ENCODE results near the gene CCDC144A. TPM values are rescaled to one million over a fixed set of nuclear protein-coding genes. Genes with fewer than 3 reads are reported as not detected.
"Not testable (repeated sequence)": the region's sequence is repeated elsewhere in the genome, so short reads cannot be mapped to it uniquely, and the experiment has no call there.

Gene CCDC144A, protein sequence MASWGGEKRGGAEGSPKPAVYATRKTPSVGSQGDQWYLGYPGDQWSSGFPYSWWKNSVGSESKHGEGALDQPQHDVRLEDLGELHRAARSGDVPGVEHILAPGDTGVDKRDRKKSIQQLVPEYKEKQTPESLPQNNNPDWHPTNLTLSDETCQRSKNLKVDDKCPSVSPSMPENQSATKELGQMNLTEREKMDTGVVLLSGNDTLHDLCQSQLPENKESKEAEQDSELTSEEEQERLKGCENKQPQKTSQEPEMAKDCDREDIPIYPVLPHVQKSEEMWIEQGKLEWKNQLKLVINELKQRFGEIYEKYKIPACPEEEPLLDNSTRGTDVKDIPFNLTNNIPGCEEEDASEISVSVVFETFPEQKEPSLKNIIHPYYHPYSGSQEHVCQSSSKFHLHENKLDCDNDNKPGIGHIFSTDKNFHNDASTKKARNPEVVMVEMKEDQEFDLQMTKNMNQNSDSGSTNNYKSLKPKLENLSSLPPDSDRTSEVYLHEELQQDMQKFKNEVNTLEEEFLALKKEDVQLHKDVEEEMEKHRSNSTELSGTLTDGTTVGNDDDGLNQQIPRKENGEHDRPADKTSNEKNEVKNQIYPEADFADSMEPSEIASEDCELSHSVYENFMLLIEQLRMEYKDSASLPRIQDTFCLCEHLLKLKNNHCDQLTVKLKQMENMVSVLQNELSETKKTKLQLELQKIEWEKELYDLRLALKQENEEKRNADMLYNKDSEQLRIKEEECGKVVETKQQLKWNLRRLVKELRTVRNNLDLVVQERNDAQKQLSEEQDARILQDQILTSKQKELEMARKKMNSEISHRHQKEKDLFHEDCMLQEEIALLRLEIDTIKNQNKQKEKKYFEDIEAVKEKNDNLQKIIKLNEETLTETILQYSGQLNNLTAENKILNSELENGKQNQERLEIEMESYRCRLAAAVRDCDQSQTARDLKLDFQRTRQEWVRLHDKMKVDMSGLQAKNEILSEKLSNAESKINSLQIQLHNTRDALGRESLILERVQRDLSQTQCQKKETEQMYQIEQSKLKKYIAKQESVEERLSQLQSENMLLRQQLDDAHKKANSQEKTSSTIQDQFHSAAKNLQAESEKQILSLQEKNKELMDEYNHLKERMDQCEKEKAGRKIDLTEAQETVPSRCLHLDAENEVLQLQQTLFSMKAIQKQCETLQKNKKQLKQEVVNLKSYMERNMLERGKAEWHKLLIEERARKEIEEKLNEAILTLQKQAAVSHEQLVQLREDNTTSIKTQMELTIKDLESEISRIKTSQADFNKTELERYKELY (N-terminal part only)
- 0.24 TPM for polyA plus RNA-seq (2013, experiment 1 of 2)
- 0.31 TPM for polyA plus RNA-seq (2013, experiment 2 of 2)

DNA sequence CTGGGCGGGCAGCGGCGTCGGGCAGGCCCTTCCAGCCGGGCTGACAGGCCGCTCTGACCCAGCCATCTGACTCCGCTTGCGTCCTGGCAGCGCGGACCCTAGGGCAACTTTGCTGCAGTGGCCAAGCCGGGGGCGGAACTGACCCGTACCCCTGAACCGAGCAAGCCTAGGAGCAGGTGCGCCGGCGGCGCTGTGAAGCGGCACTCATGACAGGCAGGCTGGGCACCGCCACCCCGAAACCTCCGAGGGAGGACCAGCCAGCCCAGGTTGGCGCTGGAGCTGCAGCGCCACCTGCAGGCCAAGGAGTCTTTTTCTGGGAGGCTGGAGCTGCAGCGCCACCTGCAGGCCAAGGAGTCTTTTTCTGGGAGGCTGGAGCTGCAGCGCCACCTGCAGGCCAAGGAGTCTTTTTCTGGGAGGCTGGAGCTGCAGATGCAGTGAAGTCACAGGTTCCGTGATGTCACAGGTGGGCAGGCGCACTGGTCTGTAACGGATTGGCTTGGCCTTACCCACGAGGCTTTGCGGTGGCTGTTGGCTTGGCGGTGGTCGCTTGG lies at the start of gene CCDC144A:
CCDC144A (plus strand) TSS at position 511 of the 551 bp plus-strand sequence. CDS start 160 bp downstream, outside the sequence.
- H3K4me3 ChIP-seq (ENCODE audit: low read length); H3K9ac ChIP-seq (ENCODE audit: low read length); H4K8ac ChIP-seq (ENCODE audit: low read depth, low read length); H3K23ac ChIP-seq (ENCODE audit: low read length); H2AK5ac ChIP-seq (ENCODE audit: low read length); H3K4me2 ChIP-seq (ENCODE audit: low read length); H3K79me1 ChIP-seq (ENCODE audit: low read length); H4K5ac ChIP-seq (ENCODE audit: low read length); H3K27me3 ChIP-seq (ENCODE audit: insufficient read depth, low read length, poor library complexity); H3K18ac ChIP-seq (ENCODE audit: low read length); H3K27ac ChIP-seq (ENCODE audit: low read depth, low read length); H3K79me2 ChIP-seq (ENCODE audit: control insufficient read depth, insufficient read depth, low read length); H3K4ac ChIP-seq (ENCODE audit: low read depth, low read length); H2BK5ac ChIP-seq (ENCODE audit: low read length); H3K36me3 ChIP-seq (ENCODE audit: control insufficient read depth, insufficient read depth, low read length); H3K4me1 ChIP-seq (ENCODE audit: control insufficient read depth, low read depth, low read length); H2BK120ac ChIP-seq (ENCODE audit: low read depth, low read length); H2BK15ac ChIP-seq (replicated peaks; ENCODE audit: low read depth); H3K56ac ChIP-seq (ENCODE audit: low read length): not testable (repeated sequence)
- WGBS (ENCODE audit: extremely low coverage, insufficient coverage, low lambda C conversion rate), result no CpG with 5 or more reads among the region's 33 CpGs
- peak; percentile 51 for DNase-seq

DNA sequence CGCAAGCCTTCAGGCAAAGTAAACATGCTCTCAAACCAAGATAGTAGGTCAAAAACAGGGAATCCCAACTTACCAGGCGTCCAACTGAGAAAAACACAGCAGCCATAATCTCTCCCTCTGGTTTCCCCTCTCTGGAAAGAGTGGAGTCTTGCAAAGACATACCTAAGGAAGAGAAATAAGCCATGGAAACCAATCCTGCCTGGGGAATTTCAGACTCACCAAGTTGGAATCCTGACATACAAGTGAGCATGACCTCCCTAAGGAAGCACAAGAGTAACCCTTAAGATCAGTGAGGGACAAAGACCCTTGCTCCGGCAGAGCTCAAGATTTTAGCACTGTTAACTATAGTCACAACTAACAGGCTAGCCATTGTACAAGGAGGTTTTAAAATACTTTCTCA lies 40.5 kb upstream of the CCDC144A start:
- Histone ChIP-seq H4K5ac (ENCODE audit: low read length) (no peak overlapping the region), H3K27me3 (ENCODE audit: insufficient read depth, low read length, poor library complexity) (no peaks in the 10 kb centered on the region), H3K4me2 (ENCODE audit: low read length) (no peak overlapping the region), H3K36me3 (ENCODE audit: control insufficient read depth, insufficient read depth, low read length) (no peaks in the 10 kb centered on the region), H3K27ac (ENCODE audit: low read depth, low read length) (no peak overlapping the region), H3K9ac (ENCODE audit: low read length) (no peak overlapping the region), H3K23ac (ENCODE audit: low read length) (no peak overlapping the region), H3K79me2 (ENCODE audit: control insufficient read depth, insufficient read depth, low read length) (no peaks in the 10 kb centered on the region), H2BK15ac (replicated peaks; ENCODE audit: low read depth) (no peak overlapping the region), H2BK5ac (ENCODE audit: low read length) (no peak overlapping the region), H3K4me3 (ENCODE audit: low read length) (no peak overlapping the region), H3K56ac (ENCODE audit: low read length) (no peak overlapping the region), H3K4ac (ENCODE audit: low read depth, low read length) (no peak overlapping the region), H4K8ac (ENCODE audit: low read depth, low read length) (no peak overlapping the region), H3K4me1 (ENCODE audit: control insufficient read depth, low read depth, low read length) (peaks cover 2% of the 10 kb centered on the region), H3K18ac (ENCODE audit: low read length) (no peak overlapping the region), H2BK120ac (ENCODE audit: low read depth, low read length) (no peak overlapping the region), H3K79me1 (ENCODE audit: low read length) (no peaks in the 10 kb centered on the region), H2AK5ac (ENCODE audit: low read length) (no peak overlapping the region)
- peak; percentile 30 for DNase-seq
- WGBS (ENCODE audit: extremely low coverage, insufficient coverage, low lambda C conversion rate), result no CpG with 5 or more reads among the region's 3 CpGs

DNA sequence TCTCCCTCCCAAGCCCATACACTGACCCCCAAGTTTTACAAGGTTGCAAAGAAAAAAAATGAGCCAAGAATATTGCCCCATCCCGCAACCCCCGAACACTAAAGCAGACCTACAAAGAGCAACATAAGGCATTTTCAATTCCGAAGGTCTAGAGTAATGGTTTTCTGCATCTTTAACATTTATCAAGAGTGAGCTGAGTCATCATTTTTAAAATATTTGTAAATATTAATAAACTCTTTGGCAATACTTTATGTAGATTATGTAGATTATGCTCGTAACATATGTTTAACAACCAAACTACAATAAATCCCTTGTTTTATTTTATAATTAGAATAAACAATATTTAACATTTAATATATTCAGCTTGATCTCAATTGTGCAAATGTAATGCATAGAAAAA lies 37.8 kb upstream of the CCDC144A start:
- Histone ChIP-seq H3K79me2 (ENCODE audit: control insufficient read depth, insufficient read depth, low read length) (no peaks in the 10 kb centered on the region), H3K4ac (ENCODE audit: low read depth, low read length) (no peak overlapping the region), H3K36me3 (ENCODE audit: control insufficient read depth, insufficient read depth, low read length) (no peaks in the 10 kb centered on the region), H2BK5ac (ENCODE audit: low read length) (no peak overlapping the region), H2BK15ac (replicated peaks; ENCODE audit: low read depth) (no peak overlapping the region), H4K5ac (ENCODE audit: low read length) (no peak overlapping the region), H2AK5ac (ENCODE audit: low read length) (no peak overlapping the region), H3K4me2 (ENCODE audit: low read length) (no peak overlapping the region), H3K27ac (ENCODE audit: low read depth, low read length) (no peak overlapping the region), H3K9ac (ENCODE audit: low read length) (no peak overlapping the region), H2BK120ac (ENCODE audit: low read depth, low read length) (no peak overlapping the region), H3K27me3 (ENCODE audit: insufficient read depth, low read length, poor library complexity) (no peaks in the 10 kb centered on the region), H4K8ac (ENCODE audit: low read depth, low read length) (no peak overlapping the region), H3K79me1 (ENCODE audit: low read length) (no peaks in the 10 kb centered on the region), H3K4me1 (ENCODE audit: control insufficient read depth, low read depth, low read length) (peaks cover 2% of the 10 kb centered on the region), H3K56ac (ENCODE audit: low read length) (no peak overlapping the region), H3K4me3 (ENCODE audit: low read length) (no peak overlapping the region), H3K18ac (ENCODE audit: low read length) (no peak overlapping the region), H3K23ac (ENCODE audit: low read length) (no peak overlapping the region)
- DNase-seq, result no peak
- no CpG with 5 or more reads among the region's 4 CpGs for WGBS (ENCODE audit: extremely low coverage, insufficient coverage, low lambda C conversion rate)

DNA sequence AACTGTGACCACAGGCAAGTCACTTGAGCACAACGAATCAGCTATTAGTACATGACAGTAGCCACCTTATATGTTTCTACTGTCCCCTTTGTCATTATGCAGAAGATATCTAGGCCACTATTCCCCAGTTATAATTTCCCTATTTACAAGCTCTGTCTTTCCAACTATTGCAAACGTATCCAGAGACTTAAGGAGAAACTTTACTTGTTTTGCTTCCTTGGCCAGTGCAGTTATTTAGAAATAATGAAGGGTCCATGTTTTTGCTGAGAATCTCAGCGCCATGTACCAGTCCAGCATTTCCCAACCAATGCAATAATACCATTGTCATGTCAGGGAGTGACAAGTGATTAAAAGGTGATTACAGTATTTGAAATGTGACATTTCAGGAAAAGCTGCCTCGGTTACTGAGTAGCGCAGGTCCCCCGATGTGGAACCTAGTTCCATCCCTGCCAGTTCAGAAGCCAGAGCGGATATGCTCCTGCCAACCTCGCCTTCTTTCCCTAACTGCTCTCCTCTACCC lies 37.1 kb upstream of the CCDC144A start:
- no peak overlapping the region for H2AK5ac ChIP-seq (ENCODE audit: low read length)
- peaks cover 2% of the 10 kb centered on the region for H3K4me1 ChIP-seq (ENCODE audit: control insufficient read depth, low read depth, low read length)
- H4K8ac ChIP-seq (ENCODE audit: low read depth, low read length), result no peak overlapping the region
- no peaks in the 10 kb centered on the region for H3K36me3 ChIP-seq (ENCODE audit: control insufficient read depth, insufficient read depth, low read length)
- H3K18ac ChIP-seq (ENCODE audit: low read length), result no peak overlapping the region
- peak overlapping the region; percentile 74 for H3K27ac ChIP-seq (ENCODE audit: low read depth, low read length)
- H3K27me3 ChIP-seq (ENCODE audit: insufficient read depth, low read length, poor library complexity), result no peaks in the 10 kb centered on the region
- no peaks in the 10 kb centered on the region for H3K79me2 ChIP-seq (ENCODE audit: control insufficient read depth, insufficient read depth, low read length)
- H3K9ac ChIP-seq (ENCODE audit: low read length), result peak overlapping the region; percentile 87
- peak overlapping the region; percentile 52 for H3K4me2 ChIP-seq (ENCODE audit: low read length)
- no peaks in the 10 kb centered on the region for H3K79me1 ChIP-seq (ENCODE audit: low read length)
- no peak overlapping the region for H2BK5ac ChIP-seq (ENCODE audit: low read length)
- H2BK15ac ChIP-seq (replicated peaks; ENCODE audit: low read depth), result no peak overlapping the region
- H3K4me3 ChIP-seq (ENCODE audit: low read length), result peak overlapping the region; percentile 68
- H2BK120ac ChIP-seq (ENCODE audit: low read depth, low read length), result no peak overlapping the region
- WGBS (ENCODE audit: extremely low coverage, insufficient coverage, low lambda C conversion rate), result no CpG with 5 or more reads among the region's 8 CpGs
- peak overlapping the region; percentile 91 for H3K56ac ChIP-seq (ENCODE audit: low read length)
- no peak overlapping the region for H4K5ac ChIP-seq (ENCODE audit: low read length)
- no peak overlapping the region for H3K23ac ChIP-seq (ENCODE audit: low read length)
- DNase-seq, result peak; percentile 9
- peak overlapping the region; percentile 38 for H3K4ac ChIP-seq (ENCODE audit: low read depth, low read length)

DNA sequence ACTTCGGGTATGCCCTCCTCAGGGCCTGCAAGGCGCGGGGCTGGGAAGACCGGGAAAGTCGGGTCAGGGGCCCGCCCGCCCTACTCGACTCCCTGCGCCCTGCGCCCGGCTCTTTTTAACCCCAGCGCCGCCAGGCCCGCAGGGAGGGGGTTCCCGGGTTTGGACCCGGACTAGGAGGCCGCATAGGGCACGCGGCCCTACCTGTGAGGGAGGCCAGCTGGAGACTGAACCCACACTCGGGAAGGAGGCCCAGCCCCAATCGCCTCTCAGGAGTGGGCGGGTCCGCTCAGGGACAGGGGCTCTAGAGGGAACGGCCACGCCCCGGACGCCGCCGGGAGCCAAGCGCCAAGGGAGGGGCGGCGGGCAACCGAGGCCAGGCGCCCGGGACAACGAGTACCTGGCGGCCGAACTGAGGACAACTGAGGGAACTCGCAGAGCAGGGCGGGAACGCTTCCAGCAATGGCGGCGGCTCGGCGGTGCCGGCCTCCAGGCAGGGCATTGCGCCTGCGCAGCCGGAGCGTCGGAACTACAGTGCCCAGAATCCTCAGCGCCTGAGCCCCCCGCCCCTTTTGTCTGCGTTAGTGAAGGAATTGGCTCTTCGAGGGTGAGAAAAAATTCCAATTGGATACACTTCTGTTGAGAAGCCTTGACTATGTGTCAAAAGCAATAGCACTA lies 36.5 kb upstream of the CCDC144A start, which contains the start of gene ZNF624:
ZNF624 (minus strand) TSS at position 484 of the 675 bp plus-strand sequence.
- Histone ChIP-seq H4K8ac (ENCODE audit: low read depth, low read length) (no peak within 1 kb of the TSS), H3K56ac (ENCODE audit: low read length) (peak within 1 kb of the TSS; percentile 91), H2AK5ac (ENCODE audit: low read length) (no peak within 1 kb of the TSS), H3K18ac (ENCODE audit: low read length) (peak within 1 kb of the TSS; percentile 41), H3K4ac (ENCODE audit: low read depth, low read length) (peak within 1 kb of the TSS; percentile 38), H2BK15ac (replicated peaks; ENCODE audit: low read depth) (no peak within 1 kb of the TSS), H3K4me3 (ENCODE audit: low read length) (peak within 1 kb of the TSS; percentile 68), H3K4me2 (ENCODE audit: low read length) (peak within 1 kb of the TSS; percentile 52), H3K36me3 (ENCODE audit: control insufficient read depth, insufficient read depth, low read length) (no peaks in the 10 kb centered on the region), H3K23ac (ENCODE audit: low read length) (peak within 1 kb of the TSS; percentile 52), H3K79me1 (ENCODE audit: low read length) (no peaks in the 10 kb centered on the region), H3K4me1 (ENCODE audit: control insufficient read depth, low read depth, low read length) (peaks cover 2% of the 10 kb centered on the region), H3K9ac (ENCODE audit: low read length) (peak within 1 kb of the TSS; percentile 87), H4K5ac (ENCODE audit: low read length) (peak within 1 kb of the TSS; percentile 74), H3K79me2 (ENCODE audit: control insufficient read depth, insufficient read depth, low read length) (no peaks in the 10 kb centered on the region), H3K27ac (ENCODE audit: low read depth, low read length) (peak within 1 kb of the TSS; percentile 74), H2BK5ac (ENCODE audit: low read length) (no peak within 1 kb of the TSS), H2BK120ac (ENCODE audit: low read depth, low read length) (no peak within 1 kb of the TSS), H3K27me3 (ENCODE audit: insufficient read depth, low read length, poor library complexity) (no peaks in the 10 kb centered on the region)
- peak; percentile 96 for DNase-seq
- WGBS (ENCODE audit: extremely low coverage, insufficient coverage, low lambda C conversion rate), result no CpG with 5 or more reads among the region's 55 CpGs
